ENCODE measurements around the gene FAM241A.
A peak's percentile ranks its signal among the peaks of the same experiment; 100 is the strongest.

Gene FAM241A

GRCh38 chr4:112112590-112113170 lies 32.6 kb upstream of the FAM241A start:
- Histone ChIP-seq H3K9ac (no peak overlapping the region), H4K20me1 (ENCODE audit: insufficient read depth) (no peaks in the 10 kb centered on the region), H3K79me2 (ENCODE audit: insufficient read depth, low read depth) (no peaks in the 10 kb centered on the region), H3K4me3 (IDR thresholded peaks at IDR 0.05; ENCODE audit: insufficient read depth, low read depth, low read length) (no peak overlapping the region), H3K4me2 (no peak overlapping the region), H3K36me3 (ENCODE audit: insufficient read depth) (no peaks in the 10 kb centered on the region), H3K27me3 (ENCODE audit: insufficient read depth, low read depth) (no peaks in the 10 kb centered on the region), H3K4me1 (ENCODE audit: low read depth, poor library complexity, severe bottlenecking) (peaks cover 22% of the 10 kb centered on the region), H3K27ac (no peak overlapping the region), H2AFZ (ENCODE audit: low read depth) (peak overlapping the region; percentile 11; the same call in 1 of the 2 replicates)
- no peak for TF ChIP-seq CTCF (conservative IDR thresholded peaks at IDR 0.05; ENCODE audit: low read depth, low read length)

GRCh38 chr4:112113864-112114263 lies 31.4 kb upstream of the FAM241A start:
- H2AFZ ChIP-seq (ENCODE audit: low read depth) = no peak overlapping the region
- no peaks in the 10 kb centered on the region for H3K27me3 ChIP-seq (ENCODE audit: insufficient read depth, low read depth)
- H4K20me1 ChIP-seq (ENCODE audit: insufficient read depth) = no peaks in the 10 kb centered on the region
- H3K9ac ChIP-seq = no peak overlapping the region
- H3K79me2 ChIP-seq (ENCODE audit: insufficient read depth, low read depth) = no peaks in the 10 kb centered on the region
- no peak overlapping the region for H3K27ac ChIP-seq
- H3K4me3 ChIP-seq (IDR thresholded peaks at IDR 0.05; ENCODE audit: insufficient read depth, low read depth, low read length) = no peak overlapping the region
- peaks cover 22% of the 10 kb centered on the region for H3K4me1 ChIP-seq (ENCODE audit: low read depth, poor library complexity, severe bottlenecking)
- H3K4me2 ChIP-seq = no peak overlapping the region
- no peaks in the 10 kb centered on the region for H3K36me3 ChIP-seq (ENCODE audit: insufficient read depth)
- TF ChIP-seq CTCF (conservative IDR thresholded peaks at IDR 0.05; ENCODE audit: low read depth, low read length) = no peak

GRCh38 chr4:112114452-112114851 lies 30.8 kb upstream of the FAM241A start:
- Histone ChIP-seq H4K20me1 (ENCODE audit: insufficient read depth) (no peaks in the 10 kb centered on the region), H3K4me3 (IDR thresholded peaks at IDR 0.05; ENCODE audit: insufficient read depth, low read depth, low read length) (no peak overlapping the region), H3K79me2 (ENCODE audit: insufficient read depth, low read depth) (no peaks in the 10 kb centered on the region), H3K4me1 (ENCODE audit: low read depth, poor library complexity, severe bottlenecking) (peaks cover 24% of the 10 kb centered on the region), H3K27me3 (ENCODE audit: insufficient read depth, low read depth) (no peaks in the 10 kb centered on the region), H2AFZ (ENCODE audit: low read depth) (no peak overlapping the region), H3K27ac (no peak overlapping the region), H3K9ac (no peak overlapping the region), H3K4me2 (no peak overlapping the region), H3K36me3 (ENCODE audit: insufficient read depth) (no peaks in the 10 kb centered on the region)
- no peak for TF ChIP-seq CTCF (conservative IDR thresholded peaks at IDR 0.05; ENCODE audit: low read depth, low read length)

GRCh38 chr4:112118742-112119352 lies 26.4 kb upstream of the FAM241A start:
- no peaks in the 10 kb centered on the region for H4K20me1 ChIP-seq (ENCODE audit: insufficient read depth)
- H3K9ac ChIP-seq = no peak overlapping the region
- H3K79me2 ChIP-seq (ENCODE audit: insufficient read depth, low read depth) = no peaks in the 10 kb centered on the region
- no peaks in the 10 kb centered on the region for H3K27me3 ChIP-seq (ENCODE audit: insufficient read depth, low read depth)
- TF ChIP-seq CTCF (conservative IDR thresholded peaks at IDR 0.05; ENCODE audit: low read depth, low read length) = no peak
- no peaks in the 10 kb centered on the region for H3K36me3 ChIP-seq (ENCODE audit: insufficient read depth)
- H3K4me2 ChIP-seq = peak overlapping the region; percentile 51; the same call in 1 of the 2 replicates
- H3K27ac ChIP-seq = no peak overlapping the region
- no peak overlapping the region for H3K4me3 ChIP-seq (IDR thresholded peaks at IDR 0.05; ENCODE audit: insufficient read depth, low read depth, low read length)
- H2AFZ ChIP-seq (ENCODE audit: low read depth) = no peak overlapping the region
- peaks cover 12% of the 10 kb centered on the region for H3K4me1 ChIP-seq (ENCODE audit: low read depth, poor library complexity, severe bottlenecking)

Measured in KMS-11 (cell line).